ENCODE measurements around the gene PBX1.
"Not testable (repeated sequence)": the region's sequence is repeated elsewhere in the genome, so short reads cannot be mapped to it uniquely, and the experiment has no call there.

Gene PBX1

GRCh38 chr1:164640686-164641352, 81.8 kb downstream of the PBX1 start:
- no peak for DNase-seq (ENCODE audit: low read depth in 1 of 2, low spot score in 1 of 2)

DNA sequence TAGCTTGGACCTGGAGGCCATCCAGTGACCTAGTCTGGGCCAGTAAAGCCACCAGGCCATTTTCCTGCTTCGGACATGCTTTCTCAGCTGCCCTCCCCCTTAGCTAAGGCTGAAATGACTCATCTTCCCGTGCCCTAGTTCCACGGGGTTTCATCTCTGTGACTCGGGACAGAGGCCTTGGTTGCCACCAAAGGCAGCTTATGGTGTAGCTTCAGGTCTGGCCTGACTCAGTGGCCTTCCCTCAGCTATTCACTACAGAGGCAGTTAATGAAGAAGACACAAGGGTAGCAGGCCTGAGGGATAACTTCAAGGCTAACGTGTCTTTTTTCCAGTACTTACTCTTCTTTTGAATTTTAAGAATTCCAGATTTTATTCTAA, 82.4 kb downstream of the PBX1 start:
- no peak for DNase-seq (ENCODE audit: low read depth in 1 of 2, low spot score in 1 of 2)

DNA sequence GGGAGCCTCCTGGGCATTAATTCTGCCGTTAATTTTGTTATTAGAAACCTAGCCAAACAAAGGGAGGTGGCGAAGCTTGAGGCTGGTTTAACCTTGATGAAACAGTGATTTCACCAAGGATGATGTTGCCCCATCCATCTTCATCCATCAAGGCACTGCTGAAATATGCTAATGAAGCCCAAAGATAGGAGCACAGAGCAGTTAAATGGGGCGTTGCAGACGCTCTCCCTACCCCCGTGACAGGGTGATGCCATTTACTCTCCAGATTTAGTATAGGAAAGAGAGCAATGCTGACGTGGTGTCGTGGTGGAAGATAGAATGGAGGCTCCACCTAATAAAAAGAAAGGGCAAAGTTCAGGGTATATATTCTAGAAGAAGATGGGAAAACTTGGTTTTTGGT, 84.0 kb downstream of the PBX1 start:
- DNase-seq (ENCODE audit: low read depth in 1 of 2, low spot score in 1 of 2), result no peak

DNA sequence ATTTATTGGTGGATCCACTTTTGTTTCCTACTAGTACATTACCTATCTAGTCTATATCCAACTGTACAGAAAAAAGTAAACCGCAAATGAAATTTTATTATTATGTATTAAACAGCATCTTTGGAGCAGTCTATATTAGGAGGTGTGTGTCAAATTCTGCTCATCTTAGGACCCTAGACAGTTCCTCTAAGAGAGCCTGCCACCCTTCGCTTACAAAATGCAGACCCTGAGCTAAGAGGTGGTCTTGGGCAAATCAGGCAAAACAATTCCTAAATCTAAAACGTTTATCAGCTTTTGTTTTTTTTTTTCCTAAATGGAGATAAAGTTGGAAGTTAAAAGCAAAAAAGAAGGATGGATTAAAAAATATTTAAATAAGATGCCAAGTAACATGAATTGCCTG, 85.3 kb downstream of the PBX1 start:
- no peak for DNase-seq (ENCODE audit: low read depth in 1 of 2, low spot score in 1 of 2)

- no peak for DNase-seq (ENCODE audit: low read depth in 1 of 2, low spot score in 1 of 2)
Observed at GRCh38 chr1:164644774-164645644, 86.0 kb downstream of the PBX1 start.

DNA sequence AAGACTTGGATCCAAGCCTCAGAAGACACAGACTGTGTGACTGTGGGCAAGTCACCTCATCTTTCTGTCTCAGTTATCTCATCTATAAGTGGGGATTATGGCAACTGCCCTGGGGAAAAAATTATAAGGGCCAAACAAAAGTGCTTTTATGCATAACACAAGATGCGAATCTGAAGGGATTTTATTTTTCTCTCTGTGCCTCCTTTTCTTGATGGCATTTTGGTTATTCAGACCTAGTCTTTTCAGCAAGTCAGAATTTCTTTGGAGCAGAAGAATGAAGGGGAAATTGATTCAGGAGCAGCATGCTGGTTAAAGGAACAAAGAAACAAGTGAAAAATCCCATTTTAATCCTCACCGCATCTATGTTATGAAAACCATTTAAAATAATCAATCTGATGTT, 86.9 kb downstream of the PBX1 start:
- DNase-seq (ENCODE audit: low read depth in 1 of 2, low spot score in 1 of 2), result no peak

- no peak for DNase-seq (ENCODE audit: low read depth in 1 of 2, low spot score in 1 of 2)
Observed at GRCh38 chr1:164647211-164647610, 88.2 kb downstream of the PBX1 start.

GRCh38 chr1:164648636-164649035, 89.7 kb downstream of the PBX1 start:
- no peak for DNase-seq (ENCODE audit: low read depth in 1 of 2, low spot score in 1 of 2)

DNA sequence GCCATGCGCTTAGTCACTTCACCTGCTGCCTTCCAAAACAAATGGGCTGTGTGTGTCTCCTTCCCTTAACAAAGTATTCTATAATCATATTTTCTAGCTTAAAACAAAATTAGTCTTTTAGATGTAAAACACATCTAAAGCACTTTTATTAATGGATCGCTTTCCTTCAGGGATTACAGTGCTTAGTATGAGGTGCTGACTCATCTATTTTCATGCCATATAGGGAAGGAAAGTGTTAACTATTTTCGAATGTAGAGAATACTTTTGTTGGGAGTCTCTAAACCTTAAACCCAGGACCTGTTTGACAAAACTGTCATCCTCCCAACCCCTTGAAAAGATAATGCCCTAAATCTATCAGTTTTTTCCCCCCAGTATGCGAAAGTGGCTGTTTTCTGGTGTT, 90.2 kb downstream of the PBX1 start:
- no peak for DNase-seq (ENCODE audit: low read depth in 1 of 2, low spot score in 1 of 2)

- no peak for DNase-seq (ENCODE audit: low read depth in 1 of 2, low spot score in 1 of 2)
Observed at GRCh38 chr1:164650531-164650930, 91.5 kb downstream of the PBX1 start.

DNA sequence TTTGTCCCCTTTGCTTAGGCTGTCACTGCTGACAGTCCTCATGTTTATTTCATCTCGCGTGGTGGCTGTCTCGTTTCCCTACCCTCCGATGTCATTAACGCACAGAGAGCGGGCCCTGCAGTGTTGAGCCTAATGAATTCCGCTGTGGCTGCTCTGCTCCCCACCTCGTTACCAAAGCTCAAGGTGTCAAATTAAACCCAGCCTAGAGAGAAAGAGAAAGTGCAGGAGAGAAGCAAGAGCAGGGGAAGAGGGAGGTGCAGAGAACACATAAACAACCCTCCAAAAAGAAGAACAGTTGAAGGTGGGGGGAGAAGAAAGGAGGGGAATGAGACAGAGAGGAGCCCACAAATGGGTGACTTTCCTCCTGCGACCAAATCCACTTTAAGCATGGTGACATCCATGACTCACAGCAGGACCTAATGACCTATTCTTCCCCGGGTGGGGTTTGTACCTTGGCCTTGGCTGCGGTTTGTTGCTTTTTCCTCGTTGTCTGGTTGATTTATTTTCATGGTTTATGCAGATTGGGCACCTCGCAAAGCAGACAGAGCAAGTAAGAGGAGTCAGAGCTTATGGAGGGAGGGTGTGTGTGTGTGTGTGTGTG, 92.5 kb downstream of the PBX1 start:
- DNase-seq (ENCODE audit: low read depth in 1 of 2, low spot score in 1 of 2), result no peak

GRCh38 chr1:164652969-164653368, 94.0 kb downstream of the PBX1 start:
- DNase-seq (ENCODE audit: low read depth in 1 of 2, low spot score in 1 of 2), result not testable (repeated sequence)

- no peak for DNase-seq (ENCODE audit: low read depth in 1 of 2, low spot score in 1 of 2)
Observed at GRCh38 chr1:164653705-164654104, 94.7 kb downstream of the PBX1 start.

- DNase-seq (ENCODE audit: low read depth in 1 of 2, low spot score in 1 of 2), result no peak
Observed at GRCh38 chr1:164654200-164654599, 95.2 kb downstream of the PBX1 start.

DNA sequence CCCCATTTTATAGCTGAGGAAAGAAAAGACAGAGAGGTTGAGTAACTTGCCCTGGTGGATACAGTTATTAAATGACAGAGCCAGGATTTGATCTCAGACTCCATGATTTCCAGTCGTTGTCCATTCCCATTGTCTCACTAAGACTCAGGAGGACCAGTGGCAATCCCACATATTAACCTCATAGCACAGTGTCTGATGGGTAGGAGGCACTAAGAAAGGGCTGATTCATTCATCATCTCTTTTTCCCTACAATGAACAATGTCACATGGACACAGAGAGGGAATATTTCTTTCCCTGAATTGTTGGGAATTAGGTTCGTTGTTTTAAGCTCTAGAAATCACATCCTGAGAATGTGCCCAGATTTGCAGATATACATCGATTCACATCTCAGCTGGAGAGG, 99.9 kb downstream of the PBX1 start:
- no peak for DNase-seq (ENCODE audit: low read depth in 1 of 2, low spot score in 1 of 2)

DNA sequence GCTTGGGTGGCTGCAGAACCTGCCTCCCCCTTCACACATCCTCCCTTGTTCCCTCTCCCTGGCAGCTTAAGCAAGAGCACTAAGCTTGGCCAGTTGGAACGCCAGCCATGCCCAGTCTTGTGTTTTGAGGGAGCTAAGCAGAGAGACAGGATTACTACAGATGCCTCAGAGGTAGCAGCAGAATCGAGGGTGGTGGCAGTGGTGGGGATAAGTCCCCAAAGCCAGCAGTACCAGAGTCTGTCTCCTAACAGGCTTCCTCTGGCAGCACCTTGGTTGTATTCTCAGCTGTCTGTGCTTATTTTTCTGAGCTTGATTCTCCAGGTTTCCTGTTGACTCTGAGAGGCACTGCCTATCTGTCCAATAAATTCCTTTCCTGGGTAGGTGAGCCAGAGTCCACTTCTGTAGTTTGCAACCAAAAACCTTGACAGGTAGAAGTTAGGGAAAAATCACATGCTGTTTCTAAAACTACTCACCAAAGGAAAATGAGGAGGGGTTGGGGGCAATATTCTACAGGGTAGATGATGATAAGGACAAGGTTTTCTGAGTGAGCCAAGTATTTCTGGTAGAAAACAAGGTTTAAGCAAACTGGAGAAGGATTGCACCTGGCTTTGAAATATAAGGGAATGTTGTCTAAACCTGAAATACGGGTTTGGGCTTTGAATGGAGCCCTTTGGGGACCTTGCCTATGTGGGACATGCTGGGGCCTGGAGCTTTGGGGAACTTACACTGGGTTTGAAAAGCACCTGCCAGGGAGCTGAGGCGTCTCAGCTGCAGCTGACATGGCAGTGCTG, 100.8 kb downstream of the PBX1 start:
- no peak for DNase-seq (ENCODE audit: low read depth in 1 of 2, low spot score in 1 of 2)

GRCh38 chr1:164660412-164660772, 101.4 kb downstream of the PBX1 start:
- DNase-seq (ENCODE audit: low read depth in 1 of 2, low spot score in 1 of 2), result no peak

DNA sequence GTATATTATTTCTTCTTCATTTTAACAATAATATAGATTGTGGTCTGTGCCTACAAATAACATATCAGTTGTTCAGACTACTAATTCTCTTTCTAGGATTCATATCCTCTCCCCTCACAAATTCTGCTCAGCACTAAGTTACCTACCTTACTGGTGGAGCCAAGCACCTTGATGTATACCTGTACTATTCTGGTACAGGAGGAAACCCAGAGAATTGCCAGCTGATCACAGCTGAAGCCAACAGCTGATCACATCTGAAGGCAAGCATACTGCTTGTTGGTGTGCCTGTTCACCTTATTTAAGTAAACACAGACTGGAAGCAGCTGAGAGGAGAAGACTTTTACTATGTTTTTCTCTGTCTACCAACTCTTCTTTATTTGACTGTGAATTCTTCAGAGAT, 101.8 kb downstream of the PBX1 start:
- no peak for DNase-seq (ENCODE audit: low read depth in 1 of 2, low spot score in 1 of 2)

DNA sequence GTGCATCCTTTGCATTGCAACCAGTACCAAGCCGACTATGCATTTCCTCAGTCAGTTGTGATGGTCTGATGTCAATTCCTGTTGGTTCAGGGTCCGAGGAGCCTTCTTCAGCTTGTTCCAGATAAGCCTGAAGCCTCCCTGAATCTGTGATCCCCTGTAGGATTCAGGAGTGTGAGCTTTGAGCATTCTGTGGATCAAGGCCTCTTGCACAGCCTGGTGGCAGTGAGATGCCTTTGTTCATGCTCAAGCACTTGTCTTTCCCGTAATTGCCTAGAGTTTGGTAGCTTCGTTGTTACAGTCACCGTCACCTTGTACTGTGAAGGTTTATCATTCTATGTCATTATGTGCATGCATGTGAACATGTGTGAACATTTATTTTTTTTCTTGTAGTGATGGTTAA, 103.5 kb downstream of the PBX1 start:
- no peak for DNase-seq (ENCODE audit: low read depth in 1 of 2, low spot score in 1 of 2)

GRCh38 chr1:164662955-164663354, 104.0 kb downstream of the PBX1 start:
- no peak for DNase-seq (ENCODE audit: low read depth in 1 of 2, low spot score in 1 of 2)

DNA sequence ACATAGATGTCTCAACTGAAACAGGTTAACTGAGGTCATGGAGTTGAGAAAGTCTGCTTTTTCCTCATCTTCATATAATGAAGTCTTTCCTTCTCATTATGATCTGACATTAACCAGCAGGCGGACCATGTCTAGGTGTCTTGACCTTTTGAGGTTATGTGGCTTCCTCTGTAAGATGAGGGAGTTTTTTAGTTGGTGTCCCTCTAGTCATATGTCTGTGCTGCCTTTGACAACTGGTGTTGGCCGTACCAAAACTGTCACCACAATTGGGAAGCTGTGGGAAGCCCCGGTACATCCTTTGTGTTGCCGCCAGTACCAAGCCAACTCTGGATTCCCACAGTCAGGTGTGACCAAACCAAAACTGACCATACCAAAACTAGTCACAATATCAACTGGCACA, 105.1 kb downstream of the PBX1 start:
- DNase-seq (ENCODE audit: low read depth in 1 of 2, low spot score in 1 of 2), result no peak

DNA sequence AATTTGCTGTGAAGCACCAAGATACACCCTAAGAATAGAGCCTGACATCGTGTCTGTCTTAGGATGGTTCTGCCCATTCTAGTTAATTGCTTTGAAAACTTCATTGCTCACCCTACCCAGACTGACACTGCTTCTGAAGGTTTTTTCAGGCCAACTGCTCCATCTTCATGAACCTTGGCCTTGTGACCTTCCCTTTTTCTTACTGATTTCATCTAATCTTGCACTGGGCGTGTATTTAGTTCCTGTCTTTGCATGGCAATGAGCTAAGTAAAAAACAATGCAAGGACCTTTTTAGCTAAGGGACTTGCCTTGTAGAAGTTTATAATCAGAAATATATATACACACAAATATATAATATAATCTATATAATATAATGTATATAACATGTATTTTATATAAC, 108.0 kb downstream of the PBX1 start:
- DNase-seq (ENCODE audit: low read depth in 1 of 2, low spot score in 1 of 2), result no peak
